Upper lobe of right lung (tissue), 1 donor: ENCODE data around the gene RARB. TPM values are rescaled to one million over a fixed set of nuclear protein-coding genes. Genes with fewer than 3 reads are reported as not detected.

Experiments used
- ATAC-seq: fragments of 200-7000 bp; cut with Tn5 transposase; one replicate; pipeline ENCODE4 v1.9.1; 2020; ENCODE audit warnings: mild to moderate bottlenecking, moderate library complexity
- DNase-seq: peaks from one replicate; pipeline ENCODE4 v3.0.0-alpha.2; 2020
- H3K27ac ChIP-seq: fragments of 200-600 bp; one replicate; pipeline ENCODE4 v1.8.0; 2022
- H3K27me3 ChIP-seq: fragments of 200-600 bp; one replicate; pipeline ENCODE4 v1.8.0; 2022; ENCODE audit warnings: mild to moderate bottlenecking
- H3K36me3 ChIP-seq: fragments of 200-600 bp; one replicate; pipeline ENCODE4 v1.8.0; 2022
- H3K4me1 ChIP-seq: fragments of 200-600 bp; one replicate; pipeline ENCODE4 v1.8.0; 2022
- H3K4me3 ChIP-seq: fragments of 200-600 bp; one replicate; pipeline ENCODE4 v1.8.0; 2022; ENCODE audit warnings: mild to moderate bottlenecking
- H3K9me3 ChIP-seq: fragments of 200-600 bp; one replicate; pipeline ENCODE4 v1.8.0; 2022
- intact Hi-C: fragments of 100-400 bp; cut with DNase I; formaldehyde crosslinking; loops from one replicate; pipeline ENCODE4 v1.11.0; 2022
- total RNA-seq: library from RNA; stranded (reverse); fragmentation: NEBNext Ultra II Directional; extraction: Animal tissue kit (Norgen Biotek cat#: 25700); gene quantifications from one replicate; pipeline ENCODE4 v1.2.1, GENCODE V29; 2021
- TF ChIP-seq, protein P1 (sequence below): fragments of 200-600 bp; IDR thresholded peaks from one replicate; pipeline ENCODE4 v1.8.0; 2022; ENCODE audit warnings: antibody characterized with exemption
- donor health status: DM: no; HTN: yes; CAD: no; lungs with severe emphysema.

Gene RARB
- total RNA-seq, 1 donor from 2014 or later, result 5.8 TPM

GRCh38 chr3:25586167-25586505, 158.1 kb downstream of the RARB start:
- DNase-seq (no peak), ATAC-seq (no peak)
- no peaks in the 10 kb centered on the region for H3K36me3 ChIP-seq
- H3K9me3 ChIP-seq, result no peaks in the 10 kb centered on the region
- intact Hi-C loops, result no loop called here
- H3K4me1 ChIP-seq, result no peaks in the 10 kb centered on the region
- TF ChIP-seq, protein P1, sequence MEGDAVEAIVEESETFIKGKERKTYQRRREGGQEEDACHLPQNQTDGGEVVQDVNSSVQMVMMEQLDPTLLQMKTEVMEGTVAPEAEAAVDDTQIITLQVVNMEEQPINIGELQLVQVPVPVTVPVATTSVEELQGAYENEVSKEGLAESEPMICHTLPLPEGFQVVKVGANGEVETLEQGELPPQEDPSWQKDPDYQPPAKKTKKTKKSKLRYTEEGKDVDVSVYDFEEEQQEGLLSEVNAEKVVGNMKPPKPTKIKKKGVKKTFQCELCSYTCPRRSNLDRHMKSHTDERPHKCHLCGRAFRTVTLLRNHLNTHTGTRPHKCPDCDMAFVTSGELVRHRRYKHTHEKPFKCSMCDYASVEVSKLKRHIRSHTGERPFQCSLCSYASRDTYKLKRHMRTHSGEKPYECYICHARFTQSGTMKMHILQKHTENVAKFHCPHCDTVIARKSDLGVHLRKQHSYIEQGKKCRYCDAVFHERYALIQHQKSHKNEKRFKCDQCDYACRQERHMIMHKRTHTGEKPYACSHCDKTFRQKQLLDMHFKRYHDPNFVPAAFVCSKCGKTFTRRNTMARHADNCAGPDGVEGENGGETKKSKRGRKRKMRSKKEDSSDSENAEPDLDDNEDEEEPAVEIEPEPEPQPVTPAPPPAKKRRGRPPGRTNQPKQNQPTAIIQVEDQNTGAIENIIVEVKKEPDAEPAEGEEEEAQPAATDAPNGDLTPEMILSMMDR, result no peak
- no peak overlapping the region for H3K27ac ChIP-seq
- no peaks in the 10 kb centered on the region for H3K27me3 ChIP-seq
- no peak overlapping the region for H3K4me3 ChIP-seq

DNA sequence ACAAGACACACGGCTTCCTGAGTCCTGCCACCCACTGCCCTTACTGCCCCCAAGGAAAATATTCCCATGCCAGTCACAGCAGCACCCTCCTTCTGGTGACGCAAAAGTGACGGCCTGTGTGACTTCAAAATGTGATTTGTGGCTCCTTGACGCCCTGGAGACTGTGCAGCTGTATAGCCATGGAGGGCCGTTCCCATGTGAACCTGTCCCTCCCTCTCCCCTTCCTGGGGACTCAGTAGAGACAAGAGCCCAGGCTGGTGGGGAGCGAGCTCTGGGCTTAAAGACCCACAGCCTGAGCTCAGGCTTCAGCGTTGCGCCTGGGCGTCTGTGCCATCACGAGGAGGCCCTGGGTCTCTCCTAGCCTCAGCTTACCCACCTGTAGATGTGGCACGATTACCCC, 158.5 kb downstream of the RARB start:
- Histone ChIP-seq H3K27ac (no peak overlapping the region), H3K36me3 (no peaks in the 10 kb centered on the region), H3K9me3 (no peaks in the 10 kb centered on the region), H3K27me3 (no peaks in the 10 kb centered on the region), H3K4me3 (no peak overlapping the region), H3K4me1 (no peaks in the 10 kb centered on the region)
- DNase-seq (no peak), ATAC-seq (no peak)
- TF ChIP-seq, protein P1, result no peak
- intact Hi-C loops, result no loop called here

DNA sequence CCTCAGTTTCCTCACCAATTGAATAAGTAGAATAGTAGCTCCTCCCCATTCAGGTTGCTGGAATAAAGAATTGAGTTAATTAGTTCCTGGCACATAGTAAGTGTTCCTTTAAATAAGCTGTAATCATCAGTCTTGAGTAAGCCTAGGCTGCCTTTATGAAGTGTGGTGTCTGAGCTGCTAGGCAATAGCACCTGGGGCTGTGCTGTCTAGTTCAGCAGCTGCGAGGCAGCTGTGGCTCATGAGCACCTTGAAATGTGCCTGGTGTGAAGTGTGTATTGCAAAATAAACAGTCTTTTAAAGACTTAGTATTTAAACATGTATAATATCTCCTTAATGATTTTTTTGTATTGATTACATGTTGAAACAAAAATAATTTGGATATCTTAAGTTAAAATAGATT, 159.0 kb downstream of the RARB start:
- no peak overlapping the region for H3K4me3 ChIP-seq
- ATAC-seq (no peak), DNase-seq (no peak)
- intact Hi-C loops, result no loop called here
- TF ChIP-seq, protein P1, result no peak
- no peaks in the 10 kb centered on the region for H3K4me1 ChIP-seq
- H3K27ac ChIP-seq, result no peak overlapping the region
- H3K36me3 ChIP-seq, result no peaks in the 10 kb centered on the region
- H3K9me3 ChIP-seq, result no peaks in the 10 kb centered on the region
- H3K27me3 ChIP-seq, result no peaks in the 10 kb centered on the region

DNA sequence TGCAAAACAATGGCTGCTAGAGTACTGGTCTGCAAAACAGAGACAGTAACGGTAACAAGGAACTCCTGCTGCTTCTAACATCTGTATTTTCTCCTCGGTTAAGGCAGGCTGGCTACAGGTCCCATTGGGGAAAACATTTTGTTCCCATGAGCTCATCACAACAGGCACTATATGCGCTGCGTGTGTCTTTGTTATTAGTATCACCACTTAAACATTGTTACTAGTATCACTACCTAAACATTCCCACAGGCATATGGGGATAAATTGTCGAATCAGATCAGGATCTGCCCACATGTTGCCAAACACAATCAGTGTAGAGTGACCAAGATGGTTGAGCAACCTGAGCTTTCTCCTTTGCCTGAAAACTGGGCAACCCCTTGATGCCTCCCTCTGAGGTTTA, 159.5 kb downstream of the RARB start:
- Histone ChIP-seq H3K27ac (no peak overlapping the region), H3K27me3 (no peaks in the 10 kb centered on the region), H3K4me3 (no peak overlapping the region), H3K36me3 (no peaks in the 10 kb centered on the region), H3K4me1 (peaks cover under 1% of the 10 kb centered on the region), H3K9me3 (no peaks in the 10 kb centered on the region)
- DNase-seq (no peak), ATAC-seq (no peak)
- TF ChIP-seq, protein P1, result no peak
- intact Hi-C loops, result no loop called here

DNA sequence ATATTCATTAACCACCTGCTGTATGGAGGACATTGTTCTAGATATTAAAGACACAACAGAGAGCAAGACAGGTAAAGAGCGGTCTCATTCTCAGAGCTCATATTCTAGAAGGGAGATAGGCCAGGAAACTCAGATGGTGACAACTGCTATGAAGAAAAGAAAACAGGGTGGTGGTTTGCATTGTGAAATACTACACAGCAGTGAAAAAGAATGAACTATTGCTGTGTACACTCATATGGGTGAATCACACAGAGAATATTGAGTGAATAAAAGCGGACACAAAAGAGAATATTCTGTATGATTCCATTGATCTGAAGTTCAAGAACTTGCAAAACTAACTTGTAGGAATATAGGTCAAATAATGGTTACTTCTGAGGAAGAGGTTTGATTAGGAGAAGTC, 159.9 kb downstream of the RARB start:
- no peaks in the 10 kb centered on the region for H3K27me3 ChIP-seq
- H3K36me3 ChIP-seq, result no peaks in the 10 kb centered on the region
- H3K9me3 ChIP-seq, result no peaks in the 10 kb centered on the region
- H3K27ac ChIP-seq, result no peak overlapping the region
- intact Hi-C loops, result no loop called here
- DNase-seq (no peak), ATAC-seq (no peak)
- no peak overlapping the region for H3K4me3 ChIP-seq
- TF ChIP-seq, protein P1, result no peak
- peaks cover 5% of the 10 kb centered on the region for H3K4me1 ChIP-seq

DNA sequence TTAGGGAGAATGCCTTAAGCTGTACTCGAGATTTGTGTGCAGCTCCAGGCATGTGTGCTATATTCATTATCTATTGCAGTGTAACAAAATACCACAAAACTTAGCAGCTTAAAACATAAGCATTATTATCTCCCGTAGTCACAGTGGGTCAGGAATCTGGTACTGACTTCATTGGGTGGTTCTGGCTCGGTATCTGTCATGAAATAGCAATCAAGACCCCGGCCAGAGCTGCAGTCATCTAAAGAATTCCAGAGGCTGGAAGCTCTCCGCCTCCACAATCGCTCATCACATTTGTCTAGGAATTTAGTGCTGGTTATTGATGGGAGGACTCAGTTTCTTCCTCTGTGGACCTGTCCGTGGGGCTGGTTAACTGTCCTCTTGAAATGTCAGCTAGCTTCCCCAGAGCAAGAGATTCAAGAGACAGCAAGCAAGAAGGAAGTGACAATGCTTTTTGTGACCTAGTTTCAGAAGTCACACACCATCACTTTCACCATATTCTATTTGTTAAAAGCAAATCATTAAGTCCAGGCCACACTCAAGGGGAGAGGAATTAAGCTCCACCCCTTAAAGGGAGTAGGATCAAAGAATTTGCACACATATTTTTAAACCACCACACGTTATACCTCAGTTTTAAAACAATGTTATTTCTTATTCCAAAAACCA, 160.5 kb downstream of the RARB start:
- TF ChIP-seq, protein P1, result no peak
- H3K36me3 ChIP-seq, result no peaks in the 10 kb centered on the region
- H3K9me3 ChIP-seq, result no peaks in the 10 kb centered on the region
- H3K27me3 ChIP-seq, result no peaks in the 10 kb centered on the region
- DNase-seq (no peak), ATAC-seq (no peak)
- H3K4me1 ChIP-seq, result peaks cover 11% of the 10 kb centered on the region
- intact Hi-C loops, result no loop called here
- H3K27ac ChIP-seq, result no peak overlapping the region
- H3K4me3 ChIP-seq, result no peak overlapping the region
